ENCODE measurements around the gene MAPK7. TPM values are rescaled to one million over a fixed set of nuclear protein-coding genes. Genes with fewer than 3 reads are reported as not detected.

The MAPK7 gene
- total RNA-seq, 2 donors from 2014 or later, result 49.2 to 51.2 TPM

- no peak overlapping the region for H3K27ac ChIP-seq
- H3K27me3 ChIP-seq (replicated peaks; ENCODE audit: insufficient read depth), result no peaks in the 10 kb centered on the region
- no peak for DNase-seq (ENCODE audit: low spot score)
- H3K9me3 ChIP-seq, result no peaks in the 10 kb centered on the region
- H3K4me3 ChIP-seq, result no peak overlapping the region
- no peak for ATAC-seq (ENCODE audit: insufficient number of reproducible peaks, low FRiP score, low read depth)
- H3K4me1 ChIP-seq (ENCODE audit: control insufficient read depth in 1 of 2, low read depth in 2 of 2), result peaks cover 5 to 6% of the 10 kb centered on the region in 2 donors
- TF ChIP-seq, protein P1, sequence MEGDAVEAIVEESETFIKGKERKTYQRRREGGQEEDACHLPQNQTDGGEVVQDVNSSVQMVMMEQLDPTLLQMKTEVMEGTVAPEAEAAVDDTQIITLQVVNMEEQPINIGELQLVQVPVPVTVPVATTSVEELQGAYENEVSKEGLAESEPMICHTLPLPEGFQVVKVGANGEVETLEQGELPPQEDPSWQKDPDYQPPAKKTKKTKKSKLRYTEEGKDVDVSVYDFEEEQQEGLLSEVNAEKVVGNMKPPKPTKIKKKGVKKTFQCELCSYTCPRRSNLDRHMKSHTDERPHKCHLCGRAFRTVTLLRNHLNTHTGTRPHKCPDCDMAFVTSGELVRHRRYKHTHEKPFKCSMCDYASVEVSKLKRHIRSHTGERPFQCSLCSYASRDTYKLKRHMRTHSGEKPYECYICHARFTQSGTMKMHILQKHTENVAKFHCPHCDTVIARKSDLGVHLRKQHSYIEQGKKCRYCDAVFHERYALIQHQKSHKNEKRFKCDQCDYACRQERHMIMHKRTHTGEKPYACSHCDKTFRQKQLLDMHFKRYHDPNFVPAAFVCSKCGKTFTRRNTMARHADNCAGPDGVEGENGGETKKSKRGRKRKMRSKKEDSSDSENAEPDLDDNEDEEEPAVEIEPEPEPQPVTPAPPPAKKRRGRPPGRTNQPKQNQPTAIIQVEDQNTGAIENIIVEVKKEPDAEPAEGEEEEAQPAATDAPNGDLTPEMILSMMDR (IDR thresholded peaks at IDR 0.05), result no peak
- H3K36me3 ChIP-seq, result no peaks in the 10 kb centered on the region
These were observed 5.9 kb upstream of the MAPK7 start for GRCh38 chr17:19372439-19372838.

DNA sequence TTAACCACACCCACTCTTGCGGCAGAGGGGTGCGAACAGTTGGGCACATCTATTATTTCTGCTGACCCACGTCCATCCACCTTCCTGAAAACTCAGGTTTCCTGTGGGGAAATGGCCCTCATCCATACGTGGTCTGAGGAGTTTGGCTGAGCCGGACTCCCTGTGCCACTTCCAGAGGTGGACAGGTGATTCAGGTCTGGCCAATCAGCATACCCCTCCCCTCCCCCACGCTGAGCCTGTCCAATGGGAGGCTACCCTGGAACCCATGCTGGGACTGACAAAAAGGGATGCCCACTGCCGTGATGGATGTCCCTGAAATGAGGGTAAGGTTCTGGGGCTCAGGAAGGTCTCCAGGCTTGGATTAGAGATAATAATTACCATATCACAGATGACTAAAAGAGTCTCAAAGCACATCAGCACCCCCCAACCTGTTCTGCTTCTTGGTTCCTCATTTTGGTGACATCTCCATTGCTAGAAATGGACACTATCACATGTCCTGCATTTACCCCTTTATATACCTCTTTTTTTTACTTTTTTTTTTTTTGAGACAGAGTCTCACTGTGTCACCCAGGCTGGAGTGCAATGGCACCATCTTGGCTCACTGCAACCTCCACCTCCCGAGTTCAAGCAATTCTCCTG, 5.3 kb upstream of the MAPK7 start:
- Histone ChIP-seq H3K27ac (no peak overlapping the region), H3K27me3 (replicated peaks; ENCODE audit: insufficient read depth) (no peaks in the 10 kb centered on the region), H3K4me1 (ENCODE audit: control insufficient read depth in 1 of 2, low read depth in 2 of 2) (peaks cover 5 to 6% of the 10 kb centered on the region in 2 donors), H3K36me3 (no peaks in the 10 kb centered on the region), H3K4me3 (no peak overlapping the region), H3K9me3 (no peaks in the 10 kb centered on the region)
- ATAC-seq (ENCODE audit: insufficient number of reproducible peaks, low FRiP score, low read depth) (no peak), DNase-seq (ENCODE audit: low spot score) (no peak)
- TF ChIP-seq, protein P1 (IDR thresholded peaks at IDR 0.05), result no peak

GRCh38 chr17:19374136-19374535, 4.2 kb upstream of the MAPK7 start:
- ATAC-seq (ENCODE audit: insufficient number of reproducible peaks, low FRiP score, low read depth) (no peak), DNase-seq (ENCODE audit: low spot score) (no peak)
- no peaks in the 10 kb centered on the region for H3K36me3 ChIP-seq
- no peak overlapping the region for H3K4me3 ChIP-seq
- H3K27me3 ChIP-seq (replicated peaks; ENCODE audit: insufficient read depth), result no peaks in the 10 kb centered on the region
- no peak overlapping the region for H3K27ac ChIP-seq
- H3K4me1 ChIP-seq (ENCODE audit: control insufficient read depth in 1 of 2, low read depth in 2 of 2), result peaks cover 5 to 10% of the 10 kb centered on the region in 2 donors
- TF ChIP-seq, protein P1 (IDR thresholded peaks at IDR 0.05), result no peak
- H3K9me3 ChIP-seq, result no peaks in the 10 kb centered on the region

DNA sequence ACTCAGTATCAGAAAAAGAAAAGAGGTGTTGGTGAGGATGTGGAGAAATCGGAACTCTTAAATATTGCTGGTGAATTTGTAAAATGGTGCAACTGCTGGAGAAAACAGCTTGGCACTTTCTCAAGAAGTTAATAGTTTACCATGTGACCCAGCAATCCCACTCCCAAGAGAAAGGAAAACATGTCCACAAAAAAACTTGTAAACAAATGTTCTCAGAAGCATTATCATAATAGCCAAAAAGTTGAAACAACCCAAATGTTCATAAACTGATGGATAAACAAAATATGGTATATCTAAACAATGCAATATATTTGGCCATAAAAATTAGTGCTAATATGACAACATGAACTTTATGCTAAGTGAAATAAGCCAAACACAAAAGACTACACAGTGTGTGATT, 2.6 kb upstream of the MAPK7 start:
- TF ChIP-seq, protein P1 (IDR thresholded peaks at IDR 0.05), result no peak
- DNase-seq (ENCODE audit: low spot score) (no peak), ATAC-seq (ENCODE audit: insufficient number of reproducible peaks, low FRiP score, low read depth) (no peak)
- Histone ChIP-seq H3K4me1 (ENCODE audit: control insufficient read depth in 1 of 2, low read depth in 2 of 2) (peaks cover 11 to 24% of the 10 kb centered on the region in 2 donors), H3K27me3 (replicated peaks; ENCODE audit: insufficient read depth) (no peaks in the 10 kb centered on the region), H3K4me3 (no peak overlapping the region), H3K36me3 (peaks cover 4% of the 10 kb centered on the region), H3K27ac (no peak overlapping the region), H3K9me3 (no peaks in the 10 kb centered on the region)

DNA sequence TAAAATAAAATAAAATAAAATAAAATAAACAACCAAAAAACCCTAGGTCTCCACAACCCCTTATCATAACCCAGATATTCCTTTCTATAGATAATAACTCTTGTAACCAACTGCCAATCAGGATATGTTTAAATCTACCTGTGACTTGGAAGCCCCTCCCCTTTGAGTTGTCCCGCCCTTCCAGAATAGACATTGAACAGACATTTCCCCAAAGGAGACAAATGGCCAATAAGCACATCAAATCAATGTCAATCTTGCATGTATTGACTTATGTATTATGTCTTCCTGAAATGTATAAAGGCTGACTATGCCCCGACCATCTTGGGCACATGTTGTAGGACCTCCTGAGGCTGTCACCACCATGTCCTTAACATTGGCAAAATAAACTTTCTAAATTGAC, 1.5 kb upstream of the MAPK7 start:
- TF ChIP-seq, protein P1 (IDR thresholded peaks at IDR 0.05), result no peak
- DNase-seq (ENCODE audit: low spot score), result no peak
- Histone ChIP-seq H3K27me3 (replicated peaks; ENCODE audit: insufficient read depth) (no peaks in the 10 kb centered on the region), H3K9me3 (no peaks in the 10 kb centered on the region), H3K4me3 (peak overlapping the region; percentile 85), H3K4me1 (ENCODE audit: control insufficient read depth in 1 of 2, low read depth in 2 of 2) (peaks cover 11 to 31% of the 10 kb centered on the region in 2 donors), H3K36me3 (peaks cover 15% of the 10 kb centered on the region), H3K27ac (peak overlapping the region; percentile 93 to 95)
- ATAC-seq (ENCODE audit: insufficient number of reproducible peaks, low FRiP score, low read depth), result no peak
